Measurements from ENCODE around the gene HSPA1L. TPM values are rescaled to one million over a fixed set of nuclear protein-coding genes. Genes with fewer than 3 reads are reported as not detected.

The HSPA1L gene
- total and polyA plus RNA-seq, 7 experiments from 2014 or later: 2.3 to 5.5 (median 3.7) TPM

DNA sequence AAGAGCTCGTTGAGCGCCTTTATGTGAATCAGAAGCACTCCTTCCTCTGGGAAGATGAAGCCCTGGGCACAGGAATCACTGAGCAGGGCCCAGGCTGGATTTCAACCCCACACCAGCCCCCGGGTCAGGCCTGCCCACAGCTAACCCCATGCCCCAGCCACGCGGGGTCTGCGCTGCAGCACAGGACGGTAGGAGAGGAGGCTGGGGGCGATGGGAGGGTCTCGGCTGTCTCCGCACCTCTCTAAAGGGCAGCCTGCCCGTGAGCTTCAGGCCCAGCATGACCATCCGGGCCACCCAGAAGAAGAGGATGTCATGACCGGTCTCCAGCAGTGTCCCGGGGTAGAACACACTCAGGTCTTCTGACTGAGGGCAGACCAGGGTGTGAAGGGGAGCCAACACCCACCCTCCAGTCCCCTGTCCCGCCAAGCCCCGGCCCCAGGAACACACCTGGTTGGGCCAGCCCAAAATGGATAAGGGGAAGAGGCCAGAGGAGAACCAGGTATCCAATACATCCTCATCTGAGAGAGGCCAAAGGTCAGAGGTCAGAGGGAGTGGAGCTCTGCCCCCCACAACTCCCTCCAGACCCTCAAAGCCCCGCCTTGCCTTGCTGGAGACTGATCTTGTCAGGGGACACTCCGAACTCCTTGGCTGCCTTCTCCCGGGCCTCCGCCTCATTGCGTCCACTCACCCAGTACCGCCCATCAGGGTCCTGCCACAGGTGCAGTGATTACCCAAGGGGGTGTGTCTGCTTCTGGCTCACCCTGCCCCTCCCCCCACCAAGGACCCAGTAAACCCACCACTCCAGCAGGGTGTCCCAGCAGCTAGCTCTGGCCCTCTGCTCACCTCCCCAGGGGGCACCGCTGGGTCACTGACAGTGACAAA lies 33.6 kb downstream of the HSPA1L start:
- Histone ChIP-seq H3K36me3 (ENCODE audit: control insufficient read depth in 2 of 3, insufficient read depth in 3 of 3, low read length in 3 of 3) (peaks cover 5 to 78% (median 6%) of the 10 kb centered on the region in 3 experiments), H3K27ac (ENCODE audit: low read depth, low read length) (no peak overlapping the region), H3K4me1 (ENCODE audit: control insufficient read depth in 2 of 2, insufficient read depth in 2 of 2, low read length in 2 of 2) (peaks cover 11 to 12% of the 10 kb centered on the region in 2 donors), H3K27me3 (ENCODE audit: control insufficient read depth in 2 of 2, insufficient read depth in 2 of 2, low read length in 2 of 2) (no peaks in the 10 kb centered on the region), H3K4me3 (ENCODE audit: low read length) (no peak overlapping the region), H3K9me3 (ENCODE audit: control insufficient read depth in 2 of 3, low read length in 3 of 3) (no peaks in the 10 kb centered on the region)
- ChIA-PET CTCF (no interaction called here), POLR2A (interaction anchor here (0.6 kb wide), 1 partner anchor 1586 kb away, joined by 4 read pairs; no protein-coding TSS in a partner anchor)
- DNase-seq (no peak), ATAC-seq (no peak)
- Mint-ChIP-seq H3K4me3 (no peak overlapping the region), H3K27me3 (no peaks in the 10 kb centered on the region), H3K27ac (no peak overlapping the region), H3K4me1 (peaks cover 1 to 17% (median 15%) of the 10 kb centered on the region in 7 donors), H3K9me3 (no peaks in the 10 kb centered on the region), H3K36me3 (peaks cover 4 to 40% (median 12%) of the 10 kb centered on the region in 5 donors)
- intact Hi-C loops (cut with micrococcal nuclease): no loop called here

DNA sequence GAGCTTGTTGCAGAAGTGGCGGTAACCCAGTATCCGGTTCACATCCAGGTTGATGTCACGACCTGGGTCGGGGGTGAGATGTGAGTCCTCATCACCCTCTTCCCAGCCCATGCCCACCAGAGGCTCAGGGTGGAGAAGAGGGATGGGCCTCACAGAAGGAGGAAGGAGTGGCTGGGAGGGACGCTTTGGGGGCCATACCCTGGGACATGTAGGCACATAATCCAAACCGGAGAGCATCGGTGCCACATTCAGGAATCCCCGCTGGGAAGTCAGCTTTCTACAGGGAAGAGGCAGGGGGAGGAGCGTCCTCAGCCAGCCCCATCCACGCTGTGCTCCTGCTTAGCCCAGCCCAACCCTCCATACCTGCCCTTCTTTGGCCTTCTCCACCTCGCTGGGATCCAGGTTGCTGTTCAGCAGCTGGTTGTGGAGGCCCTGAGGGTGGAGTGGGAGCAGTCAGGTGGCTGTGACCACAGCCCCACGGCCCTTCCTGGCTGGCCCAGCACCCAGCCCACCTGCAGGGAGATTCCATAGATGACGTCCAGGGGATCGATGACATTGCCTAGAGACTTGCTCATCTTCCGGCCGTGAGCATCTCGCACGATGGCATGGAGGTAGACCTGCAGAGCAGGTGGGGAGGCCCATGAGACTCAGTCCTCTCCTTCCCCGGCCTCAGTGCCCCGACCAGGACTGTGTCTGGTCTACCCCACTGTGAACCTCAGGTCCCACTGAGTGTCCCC lies 34.4 kb downstream of the HSPA1L start:
- no peak overlapping the region for H3K27ac Mint-ChIP-seq
- H3K9me3 ChIP-seq (ENCODE audit: control insufficient read depth in 2 of 3, low read length in 3 of 3): no peaks in the 10 kb centered on the region
- ATAC-seq: no peak
- no peaks in the 10 kb centered on the region for H3K27me3 ChIP-seq (ENCODE audit: control insufficient read depth in 2 of 2, insufficient read depth in 2 of 2, low read length in 2 of 2)
- H3K4me3 Mint-ChIP-seq: no peak overlapping the region
- H3K27me3 Mint-ChIP-seq: no peaks in the 10 kb centered on the region
- H3K36me3 ChIP-seq (ENCODE audit: control insufficient read depth in 2 of 3, insufficient read depth in 3 of 3, low read length in 3 of 3): peaks cover 5 to 78% (median 6%) of the 10 kb centered on the region in 3 experiments
- ChIA-PET POLR2A (interaction anchor here (0.5 kb wide), 1 partner anchor 31 kb away, joined by 5 read pairs; no protein-coding TSS in a partner anchor), CTCF (no interaction called here)
- peaks cover 4 to 40% (median 12%) of the 10 kb centered on the region in 5 donors for H3K36me3 Mint-ChIP-seq
- DNase-seq: no peak
- H3K9me3 Mint-ChIP-seq: no peaks in the 10 kb centered on the region
- intact Hi-C loops (cut with micrococcal nuclease): no loop called here
- no peak overlapping the region for H3K4me3 ChIP-seq (ENCODE audit: low read length)
- no peak overlapping the region for H3K27ac ChIP-seq (ENCODE audit: low read depth, low read length)
- H3K4me1 ChIP-seq (ENCODE audit: control insufficient read depth in 2 of 2, insufficient read depth in 2 of 2, low read length in 2 of 2): peaks cover 15 to 18% of the 10 kb centered on the region in 2 donors
- peaks cover 5 to 21% (median 18%) of the 10 kb centered on the region in 7 donors for H3K4me1 Mint-ChIP-seq

DNA sequence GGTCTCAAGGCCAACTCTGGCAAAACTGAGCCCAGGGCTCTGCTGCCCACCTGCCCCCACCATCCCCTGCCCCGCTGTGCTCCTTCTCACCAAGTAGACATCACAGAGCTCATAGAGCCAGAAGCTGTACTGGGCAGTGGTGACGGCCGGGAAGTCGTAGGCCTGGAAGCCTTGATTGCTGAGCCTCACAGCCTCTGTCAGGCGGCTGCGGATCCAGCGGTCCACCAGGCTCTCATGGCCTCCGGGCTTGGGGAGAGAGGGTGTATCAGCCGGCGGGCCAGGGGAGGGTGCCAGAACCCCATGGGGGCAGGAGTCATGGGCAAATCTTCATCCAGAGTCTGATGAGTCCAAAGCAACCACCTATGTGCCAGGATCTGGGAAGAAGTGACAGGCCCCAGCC lies 35.2 kb downstream of the HSPA1L start:
- ATAC-seq: no peak
- Histone ChIP-seq H3K4me3 (ENCODE audit: low read length) (no peak overlapping the region), H3K9me3 (ENCODE audit: control insufficient read depth in 2 of 3, low read length in 3 of 3) (no peaks in the 10 kb centered on the region), H3K36me3 (ENCODE audit: control insufficient read depth in 2 of 3, insufficient read depth in 3 of 3, low read length in 3 of 3) (peaks cover 3 to 70% (median 6%) of the 10 kb centered on the region in 3 experiments), H3K4me1 (ENCODE audit: control insufficient read depth in 2 of 2, insufficient read depth in 2 of 2, low read length in 2 of 2) (peaks cover 15 to 18% of the 10 kb centered on the region in 2 donors), H3K27me3 (ENCODE audit: control insufficient read depth in 2 of 2, insufficient read depth in 2 of 2, low read length in 2 of 2) (no peaks in the 10 kb centered on the region), H3K27ac (ENCODE audit: low read depth, low read length) (no peak overlapping the region)
- CTCF ChIA-PET: no interaction called here
- intact Hi-C loops (cut with micrococcal nuclease): no loop called here
- H3K9me3 Mint-ChIP-seq: no peaks in the 10 kb centered on the region
- DNase-seq: no peak
- POLR2A ChIA-PET: interaction anchor here (0.5 to 1.3 kb wide), 2 partner anchors 15 to 32 kb away, joined by 4 to 5 read pairs; no protein-coding TSS in a partner anchor
- no peak overlapping the region for H3K4me3 Mint-ChIP-seq
- no peak overlapping the region for H3K27ac Mint-ChIP-seq
- H3K36me3 Mint-ChIP-seq: peaks cover 4 to 40% (median 12%) of the 10 kb centered on the region in 5 donors
- peaks cover 5 to 28% (median 23%) of the 10 kb centered on the region in 7 donors for H3K4me1 Mint-ChIP-seq
- H3K27me3 Mint-ChIP-seq: no peaks in the 10 kb centered on the region

DNA sequence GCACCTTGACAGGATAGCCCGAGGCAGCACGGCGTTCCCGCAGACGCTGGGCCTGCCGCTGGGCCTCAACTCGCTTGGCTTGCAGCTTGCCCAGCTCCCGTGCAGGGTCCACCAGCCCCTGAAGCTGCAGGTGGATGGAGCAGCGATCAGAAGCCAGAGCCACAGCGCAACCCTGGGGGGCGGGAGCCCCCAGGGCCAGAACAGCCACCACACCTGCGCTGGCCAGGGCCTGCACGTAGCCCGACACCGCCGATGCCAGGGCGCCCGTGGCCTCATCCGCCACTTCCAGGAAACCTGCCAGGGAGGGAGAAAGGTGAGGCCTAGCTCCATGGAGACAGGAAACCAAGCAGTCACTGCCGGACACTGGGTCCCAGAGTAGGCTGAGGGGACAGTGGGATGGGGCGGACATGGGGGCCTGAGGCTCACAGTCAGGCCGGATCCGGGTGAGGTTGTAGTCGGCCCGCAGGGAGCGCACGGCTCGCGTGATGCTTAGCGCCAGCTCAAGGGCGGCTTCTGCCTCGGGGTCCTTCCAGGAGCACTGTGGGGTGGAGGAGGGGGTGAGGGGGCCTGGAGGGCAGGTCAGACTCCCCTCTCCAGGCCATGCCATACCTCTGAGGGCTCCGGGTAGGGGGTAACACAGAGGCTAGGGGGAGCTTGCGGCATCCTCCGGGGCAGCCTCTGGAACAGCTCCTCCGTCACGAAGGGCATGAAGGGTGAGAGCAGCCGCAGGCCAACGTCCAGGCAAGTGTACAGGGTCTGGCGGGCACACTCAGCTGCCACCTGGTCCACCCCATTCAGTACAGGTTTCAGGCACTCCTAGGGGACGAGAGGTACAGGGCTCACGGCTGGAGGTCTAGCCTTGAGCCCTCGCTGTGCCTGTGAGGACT lies 35.8 kb downstream of the HSPA1L start:
- no peaks in the 10 kb centered on the region for H3K9me3 Mint-ChIP-seq
- ChIA-PET POLR2A (interaction anchor here (1.3 kb wide), 1 partner anchor 16 kb away, joined by 4 read pairs; no protein-coding TSS in a partner anchor), CTCF (interaction anchor here (1.1 to 1.3 kb wide), 2 partner anchors 9 to 54 kb away, joined by 3 to 4 read pairs; no protein-coding TSS in a partner anchor)
- H3K27me3 ChIP-seq (ENCODE audit: control insufficient read depth in 2 of 2, insufficient read depth in 2 of 2, low read length in 2 of 2): no peaks in the 10 kb centered on the region
- peaks cover 0 to 64% (median 4%) of the 10 kb centered on the region in 3 experiments for H3K36me3 ChIP-seq (ENCODE audit: control insufficient read depth in 2 of 3, insufficient read depth in 3 of 3, low read length in 3 of 3)
- H3K4me3 Mint-ChIP-seq: no peak overlapping the region
- H3K4me3 ChIP-seq (ENCODE audit: low read length): no peak overlapping the region
- ATAC-seq (no peak), DNase-seq (no peak)
- H3K9me3 ChIP-seq (ENCODE audit: control insufficient read depth in 2 of 3, low read length in 3 of 3): no peaks in the 10 kb centered on the region
- H3K27me3 Mint-ChIP-seq: no peaks in the 10 kb centered on the region
- H3K36me3 Mint-ChIP-seq: peaks cover 3 to 34% (median 7%) of the 10 kb centered on the region in 5 donors
- intact Hi-C loops (cut with micrococcal nuclease): no loop called here
- peaks cover 15 to 18% of the 10 kb centered on the region in 2 donors for H3K4me1 ChIP-seq (ENCODE audit: control insufficient read depth in 2 of 2, insufficient read depth in 2 of 2, low read length in 2 of 2)
- H3K27ac ChIP-seq (ENCODE audit: low read depth, low read length): no peak overlapping the region
- H3K27ac Mint-ChIP-seq: no peak overlapping the region
- H3K4me1 Mint-ChIP-seq: peaks cover 5 to 28% (median 23%) of the 10 kb centered on the region in 7 donors

DNA sequence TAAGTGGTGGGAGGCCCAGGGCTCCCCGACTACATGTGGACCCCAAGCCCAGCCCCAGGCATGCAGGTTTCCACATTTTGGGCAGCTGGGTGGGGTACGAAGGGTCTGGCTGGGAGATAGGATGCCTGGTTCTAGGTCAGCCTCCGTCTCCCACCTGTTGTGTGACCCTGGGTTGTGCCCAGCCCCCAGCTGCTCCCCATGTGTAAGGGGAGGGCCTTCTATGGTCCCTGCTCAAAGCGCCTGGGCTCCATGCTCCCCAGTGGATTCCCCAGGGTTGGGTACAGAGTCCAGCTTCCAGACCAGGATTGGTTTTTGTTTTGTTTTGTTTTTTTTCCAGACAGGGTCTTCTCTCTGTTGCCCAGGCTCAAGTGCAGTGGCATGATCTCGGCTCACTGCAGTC lies 36.9 kb downstream of the HSPA1L start:
- POLR2A ChIA-PET: interaction anchor here (0.6 to 1.1 kb wide), 2 partner anchors 36 to 182 kb away, joined by 3 read pairs; no protein-coding TSS in a partner anchor
- H3K4me3 Mint-ChIP-seq: no peak overlapping the region

More for the DNA sequence above, 36.9 kb downstream of the HSPA1L start:
- Histone ChIP-seq H3K36me3 (ENCODE audit: control insufficient read depth in 2 of 3, insufficient read depth in 3 of 3, low read length in 3 of 3) (peaks cover 0 to 55% (median 4%) of the 10 kb centered on the region in 3 experiments), H3K4me3 (ENCODE audit: low read length) (no peak overlapping the region), H3K4me1 (ENCODE audit: control insufficient read depth in 2 of 2, insufficient read depth in 2 of 2, low read length in 2 of 2) (peaks cover 18 to 20% of the 10 kb centered on the region in 2 donors), H3K27me3 (ENCODE audit: control insufficient read depth in 2 of 2, insufficient read depth in 2 of 2, low read length in 2 of 2) (no peaks in the 10 kb centered on the region), H3K27ac (ENCODE audit: low read depth, low read length) (no peak overlapping the region), H3K9me3 (ENCODE audit: control insufficient read depth in 2 of 3, low read length in 3 of 3) (no peaks in the 10 kb centered on the region)
- intact Hi-C loops (cut with micrococcal nuclease): no loop called here
- Mint-ChIP-seq H3K9me3 (no peaks in the 10 kb centered on the region), H3K27me3 (no peaks in the 10 kb centered on the region), H3K4me1 (peaks cover 5 to 28% (median 23%) of the 10 kb centered on the region in 7 donors), H3K36me3 (peaks cover 0 to 31% (median 5%) of the 10 kb centered on the region in 5 donors), H3K27ac (peak overlapping the region in 1 of 9 donors; percentile 83)
- CTCF ChIA-PET: interaction anchor here (0.7 to 1.3 kb wide), 3 partner anchors 8 to 23 kb away, joined by 3 to 4 read pairs (median 4); no protein-coding TSS in a partner anchor
- ATAC-seq (no peak), DNase-seq (no peak)

All from naive thymus-derived CD4-positive, alpha-beta T cell (primary cell).